Activated T-cell treated with anti-CD3 and anti-CD28 coated beads for 48 hours (primary cell): ENCODE data around the gene PTN.
"Not testable (repeated sequence)": the region's sequence is repeated elsewhere in the genome, so short reads cannot be mapped to it uniquely, and the experiment has no call there.

ENCODE experiments used
- DNase-seq: peaks from one replicate; pipeline ENCODE4 v3.0.0-alpha.2; 2020; ENCODE audit warnings: low read depth

PTN gene

DNA sequence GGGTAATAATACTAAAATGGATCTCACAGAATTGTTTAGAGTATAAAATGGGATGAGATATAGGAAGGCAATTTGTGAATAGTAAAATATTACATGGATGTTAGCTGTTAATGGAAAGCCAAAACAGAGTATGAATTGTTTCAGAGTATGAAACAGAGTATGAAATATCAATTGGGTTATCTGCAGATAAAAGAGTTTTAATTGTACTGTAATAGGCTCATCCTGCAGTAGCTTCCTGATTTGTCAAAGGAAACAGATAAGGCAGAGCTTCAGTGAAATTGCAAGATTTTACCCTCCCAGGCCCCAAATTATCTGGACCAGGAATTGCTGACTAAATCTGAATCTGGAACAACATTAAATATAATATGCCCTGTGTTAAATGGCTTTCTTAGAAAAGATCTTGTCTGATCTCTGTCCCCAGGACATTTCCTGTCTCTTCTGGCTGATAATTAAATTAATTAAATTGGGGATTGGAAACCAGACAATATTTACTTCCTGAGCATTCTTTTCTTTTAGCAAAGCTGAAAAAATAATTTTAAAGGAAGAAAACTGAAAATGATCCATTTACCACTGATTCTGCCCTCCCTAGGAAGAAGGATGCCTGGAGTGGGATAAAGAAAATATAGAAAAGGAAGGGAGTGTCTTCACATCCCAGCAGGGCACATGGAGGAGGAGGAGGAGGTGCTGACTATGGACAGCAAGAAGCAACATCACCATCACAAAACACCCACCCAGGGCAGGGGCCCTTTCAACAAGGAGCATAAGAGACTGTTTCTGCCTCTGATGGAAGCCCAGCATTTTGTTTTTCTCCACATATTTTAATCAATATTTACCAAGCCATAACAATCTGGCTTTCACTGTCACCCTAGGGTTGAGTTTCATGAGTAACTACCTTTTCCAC is 18.5 kb downstream of the PTN start:
- no peak for DNase-seq

DNA sequence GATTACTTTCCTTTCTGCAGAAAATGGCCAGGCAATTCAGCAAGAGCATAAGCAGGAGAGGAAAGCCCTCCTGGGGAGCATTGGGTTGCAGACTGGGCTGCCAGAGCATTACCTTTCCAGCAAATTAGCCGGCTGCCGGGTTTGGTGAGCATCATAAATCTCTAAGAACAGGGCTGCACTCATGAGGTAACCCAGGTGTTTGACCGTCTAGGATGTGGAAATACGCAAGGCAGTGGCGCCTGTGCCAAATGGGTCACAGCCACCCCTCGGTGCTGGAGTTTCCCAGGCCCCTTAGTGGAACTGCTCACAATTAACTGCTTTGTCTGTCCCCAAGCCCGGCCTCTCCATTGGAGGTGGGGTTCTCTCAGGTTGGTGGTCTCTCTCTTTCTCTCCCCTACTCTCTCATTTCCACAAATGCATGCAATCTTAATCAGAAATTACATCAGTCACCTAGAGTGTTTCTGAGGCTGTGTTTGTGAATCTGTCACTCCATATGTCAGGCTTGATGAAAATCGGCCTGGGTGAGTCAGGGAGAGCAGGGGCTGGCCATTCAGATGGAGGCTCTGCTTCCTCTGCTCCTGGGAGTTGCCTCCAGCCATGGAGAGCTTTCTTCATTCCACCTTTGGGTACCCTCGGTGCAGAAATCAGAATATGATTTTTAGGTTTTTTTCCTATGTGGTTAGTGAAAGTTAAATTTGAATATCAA is 26.7 kb downstream of the PTN start:
- DNase-seq, result no peak

DNA sequence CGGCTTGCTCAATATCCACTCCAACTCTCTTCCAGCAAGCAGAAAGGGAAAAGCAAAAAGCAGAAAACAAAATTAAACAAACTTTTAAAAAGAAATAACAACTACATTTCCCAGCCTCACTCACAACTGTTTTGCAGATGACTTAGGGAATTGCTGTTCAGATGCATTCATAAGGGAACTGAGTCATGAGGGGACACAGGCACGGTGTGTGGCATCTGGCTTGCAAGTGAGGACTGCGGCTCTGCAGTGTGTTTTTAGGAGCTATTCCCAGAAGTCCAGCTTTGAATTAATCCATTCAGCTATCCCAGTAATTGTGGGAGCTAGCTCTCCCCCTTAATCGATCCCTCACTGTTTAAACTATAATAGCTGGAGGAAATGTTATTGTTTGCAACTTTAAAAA is 30.3 kb downstream of the PTN start:
- DNase-seq, result no peak

DNA sequence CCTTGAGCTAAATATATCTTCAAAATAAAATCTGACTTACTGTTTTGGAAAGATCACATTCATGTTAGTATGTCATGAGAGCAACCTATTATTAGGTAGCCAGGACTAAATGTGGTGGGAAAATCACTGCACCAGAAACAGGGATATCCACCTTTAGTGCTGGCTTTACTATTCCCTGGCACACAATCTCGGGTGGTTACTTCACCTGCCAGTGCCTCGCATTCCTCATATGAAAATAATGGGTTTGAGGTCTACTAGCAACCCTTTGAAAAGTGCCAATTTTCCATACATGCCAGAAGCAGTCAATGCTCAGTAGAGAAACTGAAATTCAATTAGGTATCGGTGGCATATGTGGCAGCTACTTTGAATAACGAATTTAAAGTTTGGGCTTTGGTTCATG is 36.8 kb downstream of the PTN start:
- DNase-seq, result no peak

DNA sequence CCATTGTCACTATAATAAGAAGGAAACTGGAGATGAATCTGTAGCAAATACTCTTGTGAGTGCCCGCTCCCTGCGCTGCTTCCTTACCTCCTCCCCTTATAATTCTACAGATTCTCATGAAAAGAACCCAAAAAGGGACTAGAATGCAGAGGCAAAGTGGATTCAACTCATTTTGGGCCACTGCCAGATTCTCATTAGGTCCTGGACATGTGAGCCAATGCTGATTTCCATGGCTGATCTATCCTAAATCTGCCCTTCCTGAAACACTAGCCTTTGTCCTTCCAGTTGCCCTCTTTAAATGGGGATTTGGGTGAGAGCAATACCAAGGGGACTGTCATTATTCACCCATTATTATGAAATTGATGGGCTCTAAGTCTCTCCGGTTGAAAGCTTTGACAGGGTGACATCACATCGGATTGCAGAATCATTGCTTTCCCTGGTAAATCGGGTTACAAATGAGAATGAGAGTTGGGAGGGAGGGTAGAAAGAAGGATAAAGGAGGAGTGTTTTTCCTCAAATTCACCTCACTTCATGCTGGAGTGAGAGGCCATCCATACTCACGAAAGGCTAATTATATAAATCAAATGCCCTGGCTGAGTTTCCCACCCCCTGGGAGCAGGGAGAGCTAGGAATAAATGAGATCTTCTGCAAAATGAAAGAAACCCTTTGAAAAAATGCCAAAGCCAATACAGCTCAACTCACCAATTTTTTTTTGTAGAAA is 37.5 kb downstream of the PTN start:
- no peak for DNase-seq

DNA sequence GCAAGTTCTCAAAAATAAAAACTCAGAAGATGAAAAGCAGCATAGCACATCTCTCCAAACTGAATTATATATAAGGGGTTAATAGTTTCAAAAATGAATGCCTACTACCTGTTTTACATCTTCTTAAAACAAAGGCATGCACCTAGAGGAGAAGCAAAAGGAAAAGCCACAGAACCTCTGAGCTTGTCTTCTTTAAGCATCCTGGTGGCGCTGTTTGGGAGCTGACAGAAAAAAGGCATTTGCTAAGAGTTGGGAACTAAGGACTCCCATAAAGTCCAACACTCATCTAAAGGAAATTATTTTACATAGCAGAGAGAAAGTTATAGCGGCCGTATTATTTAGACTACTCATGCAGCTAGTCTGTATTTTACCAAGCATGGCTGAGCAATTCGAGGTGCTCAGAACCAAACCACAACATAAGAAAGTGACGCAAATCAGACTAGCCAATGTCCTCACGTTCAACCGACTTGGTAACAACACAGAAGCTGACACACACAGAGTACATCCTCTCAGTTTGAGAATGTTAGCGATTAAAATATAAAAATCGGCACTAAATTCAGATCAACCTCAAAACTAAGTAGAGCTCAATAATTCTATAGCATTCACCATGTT is 38.8 kb downstream of the PTN start:
- no peak for DNase-seq

DNA sequence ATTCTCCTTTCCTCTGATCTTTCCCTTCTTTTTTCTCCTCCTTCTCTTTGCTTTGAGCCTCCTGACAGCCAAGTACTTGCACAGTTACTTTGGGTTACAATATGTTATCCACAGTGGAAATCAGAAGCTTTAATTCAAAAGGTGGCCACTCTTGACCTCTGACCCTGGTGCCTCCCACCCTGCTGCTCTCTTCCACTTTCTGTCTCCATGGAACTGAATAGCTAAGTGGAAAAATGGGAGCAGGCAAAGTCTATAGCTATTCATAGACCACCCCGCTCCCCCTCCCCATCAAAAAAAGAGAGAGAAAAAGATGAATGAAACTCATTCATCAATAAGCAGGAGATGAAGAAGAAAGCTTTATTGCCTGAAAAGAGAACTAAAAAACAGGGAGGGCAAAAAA is 39.4 kb downstream of the PTN start:
- no peak for DNase-seq

DNA sequence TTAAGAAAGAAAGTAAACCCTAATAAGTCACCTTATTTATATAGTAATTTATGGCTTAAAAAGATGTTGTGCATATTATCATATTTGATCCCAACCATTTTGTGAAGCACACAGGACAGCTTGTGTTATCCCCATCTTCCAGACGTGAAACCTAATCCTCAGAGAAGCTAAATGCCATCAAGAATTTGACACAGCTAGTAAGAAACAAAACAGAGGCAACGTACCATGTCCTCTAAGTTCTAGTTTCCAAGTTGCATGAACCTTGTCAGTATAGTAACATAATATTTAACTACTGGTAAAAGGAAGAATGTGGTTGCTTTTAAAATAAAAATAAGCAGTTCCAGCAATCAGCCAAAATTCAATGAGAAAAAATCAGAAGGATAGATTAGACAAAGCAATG is 41.5 kb downstream of the PTN start:
- no peak for DNase-seq

DNA sequence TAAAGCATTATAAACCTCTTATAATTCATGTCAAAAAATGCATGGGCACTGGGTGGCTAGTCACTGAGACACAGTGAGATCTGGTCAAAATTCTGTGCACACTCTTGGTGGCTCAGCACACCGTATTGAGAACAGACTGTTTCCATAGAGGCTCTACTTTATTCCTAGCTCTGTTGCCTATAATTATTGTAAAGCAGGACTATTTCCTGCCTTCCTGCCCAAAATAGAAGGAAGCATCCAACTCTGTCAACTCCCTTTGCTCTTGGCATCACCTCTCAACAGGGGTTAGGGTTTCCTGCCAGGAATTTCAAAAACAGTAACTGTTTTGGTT is 45.1 kb downstream of the PTN start:
- no peak for DNase-seq

DNA sequence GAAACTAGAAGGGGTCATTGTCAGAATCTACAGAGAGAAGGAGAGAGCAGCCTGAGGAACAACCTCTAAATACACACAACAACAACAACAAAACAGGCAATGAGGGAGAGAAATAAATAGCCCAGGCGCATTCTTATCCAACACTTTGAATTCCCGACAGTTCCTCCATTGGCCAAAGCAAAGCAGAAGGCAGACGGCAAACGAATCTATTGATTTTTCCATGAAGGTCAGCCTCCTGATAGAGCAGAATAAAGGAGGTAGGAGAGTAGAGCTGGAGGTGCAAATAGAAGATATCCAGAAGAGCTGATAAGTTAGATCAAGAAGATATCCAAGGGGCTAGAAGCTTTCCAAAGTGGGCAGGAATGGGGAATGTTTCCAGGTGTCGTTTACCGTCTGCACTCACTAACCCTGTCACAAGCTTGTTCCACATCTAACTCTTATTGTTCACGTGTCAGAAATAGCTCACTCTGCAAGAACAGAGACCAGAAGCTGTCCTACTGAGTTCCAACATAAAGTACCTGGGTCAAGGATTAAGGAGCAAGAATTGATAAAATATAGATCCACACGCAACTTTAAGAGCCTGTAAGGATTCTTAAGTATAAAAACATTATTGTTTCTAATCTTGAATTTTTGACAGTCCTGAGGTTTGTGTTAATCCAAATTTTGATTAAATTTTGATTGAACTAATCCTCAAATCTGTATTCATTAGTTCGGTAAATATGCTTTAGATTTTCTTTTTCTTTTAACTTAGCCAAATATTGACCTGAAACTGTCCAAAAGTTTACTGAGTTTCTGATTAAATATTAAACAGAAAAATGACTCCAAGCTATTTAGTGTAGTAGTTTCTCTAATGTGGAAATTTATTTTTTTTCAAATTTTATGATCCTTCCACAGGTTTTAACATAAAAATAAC is 45.7 kb downstream of the PTN start:
- DNase-seq, result no peak

DNA sequence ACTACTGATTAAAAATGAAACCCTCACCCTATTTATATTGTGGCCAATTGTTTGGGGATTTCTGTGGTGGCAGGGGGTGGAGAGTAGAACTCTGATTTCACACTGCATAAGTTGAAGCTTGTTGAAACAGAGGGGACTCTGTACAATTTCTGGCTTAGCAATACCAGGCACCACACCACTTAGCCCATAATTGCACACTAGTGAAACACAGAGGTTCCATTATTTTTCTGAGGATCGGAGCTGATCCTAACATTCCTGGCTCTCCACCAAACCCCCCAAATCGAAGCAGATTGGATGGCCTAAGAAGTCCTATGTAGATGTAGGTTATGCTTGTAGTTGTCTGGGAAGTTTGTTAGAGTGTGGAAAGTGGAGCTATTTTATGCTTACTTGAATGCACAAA is 47.0 kb downstream of the PTN start:
- DNase-seq, result no peak

DNA sequence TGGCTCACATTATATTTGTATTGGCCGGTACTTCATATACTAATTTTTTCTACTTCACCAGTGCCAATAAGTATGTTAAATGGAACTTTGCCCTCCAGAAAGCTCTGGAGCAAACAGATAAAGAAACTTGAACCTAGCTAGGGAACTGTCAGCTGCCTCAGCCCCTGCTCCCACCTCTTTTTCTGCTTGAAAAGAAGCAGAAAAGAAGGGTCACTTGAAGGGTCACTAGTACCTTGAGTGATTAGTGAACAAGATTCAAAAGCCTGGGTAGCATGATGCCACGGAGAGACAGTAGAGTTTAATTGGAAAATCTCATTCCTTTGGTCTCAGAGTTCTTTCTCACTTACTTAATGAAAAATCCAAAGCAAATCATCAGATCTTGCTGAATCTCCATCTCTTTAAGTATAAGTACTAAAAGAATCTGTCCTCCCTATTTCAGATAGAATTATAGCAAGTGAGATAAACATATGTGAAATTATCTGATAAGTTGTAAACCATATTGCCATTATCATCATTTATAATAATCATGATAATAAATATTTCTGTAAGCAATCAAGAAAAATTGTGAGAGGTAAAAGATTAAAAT is 47.7 kb downstream of the PTN start:
- DNase-seq, result no peak

DNA sequence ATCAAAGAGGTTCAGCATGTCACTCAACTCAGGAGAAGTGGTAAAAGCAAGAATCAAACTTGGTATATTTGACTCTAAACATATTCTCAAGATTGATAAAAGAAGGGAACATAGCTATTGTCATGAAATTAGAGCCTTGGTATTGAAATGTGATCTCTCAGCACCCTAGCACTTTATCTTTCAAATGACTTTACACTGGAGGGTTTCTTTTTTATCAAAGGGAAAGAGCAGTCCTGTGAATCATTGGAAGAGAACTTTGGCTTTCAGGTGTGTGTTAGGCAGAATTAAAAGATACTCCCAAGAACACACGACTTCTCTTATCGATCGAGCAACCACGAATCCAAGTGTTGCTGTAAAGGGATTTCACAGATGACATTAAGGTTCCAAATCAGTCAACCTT is 54.4 kb downstream of the PTN start:
- no peak for DNase-seq

DNA sequence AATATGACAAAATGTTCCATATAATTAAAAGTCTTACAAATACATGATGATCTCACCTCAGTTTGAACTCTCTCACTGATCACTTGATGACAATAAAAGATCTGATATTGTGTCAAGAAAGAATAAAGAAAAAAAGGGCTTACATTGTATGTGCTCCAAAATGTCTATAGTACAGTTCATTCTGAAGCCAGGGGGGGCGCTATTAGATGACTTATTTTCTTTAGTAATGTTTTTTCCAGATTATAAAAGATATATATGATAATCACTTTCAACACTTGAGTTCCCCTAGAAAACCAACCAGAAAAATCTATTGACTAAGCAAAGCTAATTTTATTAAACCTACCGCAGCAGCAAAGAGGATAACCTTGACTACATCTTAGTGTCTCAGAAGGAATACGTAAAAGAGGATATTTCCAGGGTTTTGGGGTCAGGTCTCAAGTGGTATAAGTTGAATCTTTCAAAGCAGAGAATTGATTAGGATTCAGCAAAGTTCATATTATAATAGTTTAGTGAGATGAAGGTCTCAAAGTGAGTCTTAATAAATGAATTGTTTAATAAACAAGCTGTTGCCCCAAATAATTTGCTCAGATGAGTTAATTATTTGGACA is 55.8 kb downstream of the PTN start:
- DNase-seq, result no peak

DNA sequence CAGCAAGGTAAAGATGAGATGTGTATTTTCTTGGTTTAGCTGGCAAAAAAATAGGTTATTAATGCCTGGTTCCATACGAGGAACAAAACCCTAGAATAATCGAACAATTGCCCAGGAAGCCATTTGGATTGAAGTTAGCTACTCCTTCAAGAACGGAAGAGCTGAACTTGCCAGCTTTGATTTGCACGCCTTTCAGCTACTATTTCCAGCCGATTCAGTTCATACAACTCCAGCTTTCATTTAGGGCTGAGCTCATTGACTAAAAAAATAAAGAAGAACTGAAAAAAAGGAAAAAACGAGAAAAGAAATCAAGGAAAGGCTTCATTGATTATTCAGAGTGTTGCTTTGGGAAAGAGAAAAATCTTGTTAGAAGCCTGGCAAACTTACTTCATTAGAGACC is 60.4 kb downstream of the PTN start:
- DNase-seq, result no peak

DNA sequence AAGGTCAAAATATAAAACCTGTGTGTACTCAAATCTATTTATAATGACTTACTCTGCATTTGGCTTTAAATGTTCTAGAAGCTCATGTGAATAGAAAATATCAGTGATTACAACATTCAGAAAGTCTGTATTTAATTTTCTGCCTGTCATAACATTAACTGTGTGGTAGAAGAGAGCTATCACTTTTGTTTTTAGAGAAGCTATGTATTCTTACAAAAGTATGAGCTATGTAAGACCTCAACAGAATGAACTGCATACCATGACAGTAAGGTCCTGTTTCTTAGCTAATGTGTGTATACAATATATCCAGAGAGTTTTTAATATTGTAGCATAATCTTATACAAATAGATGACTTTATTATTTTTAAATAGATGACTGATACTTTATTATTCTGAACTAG is 61.5 kb downstream of the PTN start:
- DNase-seq, result no peak

DNA sequence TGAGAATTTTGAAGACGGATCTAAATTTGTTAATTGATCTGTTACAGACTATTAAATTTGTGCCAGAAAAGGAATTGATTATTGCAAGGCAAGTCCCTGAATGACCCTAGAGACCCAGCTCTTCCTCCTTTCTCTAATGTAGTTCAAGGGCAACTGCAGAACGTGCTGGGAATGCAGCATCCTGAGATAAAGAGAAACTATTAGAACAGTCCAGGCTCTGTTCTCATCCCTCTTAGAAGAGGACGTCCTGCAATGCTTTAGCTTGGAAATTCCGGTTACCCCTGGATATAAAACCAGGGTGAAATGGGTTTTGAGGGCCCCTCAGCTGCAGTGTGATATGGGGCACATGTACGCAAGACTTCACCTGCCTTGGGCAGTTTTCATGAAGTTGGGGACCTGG is 67.3 kb downstream of the PTN start:
- no peak for DNase-seq

DNA sequence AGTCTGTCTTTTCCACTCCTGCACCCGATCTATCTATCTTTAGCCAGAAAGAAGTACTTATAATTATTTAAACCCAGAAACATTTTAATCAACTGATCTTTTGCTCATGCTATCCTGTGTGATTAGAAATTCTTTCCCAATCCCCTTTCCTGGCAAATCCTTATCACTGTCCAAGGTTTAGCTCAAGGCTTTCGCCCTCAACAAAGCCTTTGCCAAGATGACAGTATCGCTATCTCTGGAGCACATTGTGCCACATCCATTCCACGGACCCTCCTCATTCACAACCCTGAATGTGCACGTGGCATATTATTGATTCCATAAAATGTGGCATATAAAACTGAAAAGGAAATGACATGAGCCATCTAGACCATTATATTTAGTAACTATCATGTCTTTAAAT is 71.3 kb downstream of the PTN start:
- no peak for DNase-seq

DNA sequence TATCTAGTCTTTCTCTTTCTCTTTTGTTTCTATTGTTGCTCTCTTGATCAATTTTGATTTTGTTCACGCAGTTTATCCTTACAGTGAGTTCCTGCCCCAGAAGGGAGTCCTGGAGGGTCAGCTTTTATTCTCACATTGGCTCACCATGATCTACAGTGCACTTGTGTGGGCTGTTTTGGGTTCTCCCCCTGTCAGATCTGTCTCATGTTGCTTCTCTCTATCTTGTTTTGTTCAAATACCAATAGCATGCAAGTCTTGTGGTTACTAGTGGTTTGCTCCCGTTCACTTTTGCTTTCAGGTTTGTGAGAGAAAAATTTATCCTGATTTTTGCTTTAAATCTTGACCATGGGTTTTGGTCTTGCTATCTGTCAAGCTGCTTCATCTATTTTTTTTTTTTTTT is 74.3 kb downstream of the PTN start:
- no peak for DNase-seq

DNA sequence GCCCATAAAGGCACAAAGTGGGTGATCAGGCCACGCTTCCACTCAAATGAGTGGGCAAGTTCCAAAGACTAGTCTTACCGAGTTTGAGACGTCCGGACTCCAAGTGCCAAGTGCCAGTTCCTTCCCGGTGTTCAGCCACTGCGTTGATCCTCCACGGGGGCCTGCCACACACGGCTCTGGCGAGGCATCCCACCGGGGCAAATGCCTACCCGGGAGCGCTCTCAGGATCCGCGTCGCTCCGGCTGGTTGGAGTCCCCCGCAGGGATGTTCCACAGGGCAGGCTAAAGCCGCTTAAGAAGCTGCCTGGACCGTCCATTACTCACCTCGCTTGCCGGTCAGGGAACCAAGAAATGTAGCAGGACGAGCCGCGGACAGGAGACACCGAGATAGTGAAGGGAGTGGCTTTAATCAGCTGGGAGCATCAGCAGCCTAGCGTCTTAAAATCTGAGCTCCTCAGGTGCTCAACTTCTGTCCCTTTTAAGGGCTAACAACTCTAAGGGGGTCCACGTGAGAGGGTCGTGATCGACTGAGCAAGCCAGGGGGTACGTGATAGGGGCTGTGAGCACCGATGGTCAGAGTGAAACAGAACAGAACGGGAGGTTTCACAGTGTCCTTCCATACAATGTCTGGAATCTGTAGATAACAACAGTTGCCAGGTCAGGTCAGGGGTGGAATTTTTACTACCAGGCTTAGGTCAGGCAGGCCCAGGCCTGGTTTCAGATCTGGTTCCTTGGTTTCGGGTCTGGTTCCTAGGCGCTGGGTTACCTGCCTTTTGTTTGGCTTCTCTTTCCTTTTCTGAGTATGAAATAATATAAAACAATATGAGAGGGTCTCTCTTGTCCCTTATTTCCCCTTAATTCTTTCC is 75.3 kb downstream of the PTN start:
- DNase-seq, result not testable (repeated sequence)
